HG02623 (cell line): ENCODE measurements around the gene MAGI1.

Experiments used
- ATAC-seq: cut with Tn5 transposase; IDR thresholded peaks from one replicate; pipeline ENCODE4 v1.9.1; 2021; ENCODE audit warnings: moderate library complexity; ENCODE audit not compliant: unreplicated experiment

Gene MAGI1

DNA sequence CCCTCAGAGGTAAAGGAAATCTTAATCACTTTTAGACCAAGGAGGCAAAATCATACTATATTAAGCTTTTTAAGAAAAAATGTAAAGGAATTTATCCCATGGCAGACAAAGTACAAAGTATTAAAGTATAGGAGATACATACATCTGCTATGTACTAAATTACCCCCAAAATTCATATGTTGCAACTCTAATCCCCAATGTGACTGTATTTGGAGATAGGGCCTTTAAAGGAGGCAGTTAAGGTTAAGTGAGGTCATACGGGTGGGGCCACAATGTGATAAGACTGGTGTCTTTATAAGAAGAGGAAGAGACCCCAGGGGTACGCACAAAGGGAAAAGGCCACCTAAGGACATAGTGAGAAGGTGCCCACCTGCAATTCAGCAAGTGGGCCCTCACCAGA lies 693.9 kb downstream of the MAGI1 start:
- ATAC-seq: no peak

DNA sequence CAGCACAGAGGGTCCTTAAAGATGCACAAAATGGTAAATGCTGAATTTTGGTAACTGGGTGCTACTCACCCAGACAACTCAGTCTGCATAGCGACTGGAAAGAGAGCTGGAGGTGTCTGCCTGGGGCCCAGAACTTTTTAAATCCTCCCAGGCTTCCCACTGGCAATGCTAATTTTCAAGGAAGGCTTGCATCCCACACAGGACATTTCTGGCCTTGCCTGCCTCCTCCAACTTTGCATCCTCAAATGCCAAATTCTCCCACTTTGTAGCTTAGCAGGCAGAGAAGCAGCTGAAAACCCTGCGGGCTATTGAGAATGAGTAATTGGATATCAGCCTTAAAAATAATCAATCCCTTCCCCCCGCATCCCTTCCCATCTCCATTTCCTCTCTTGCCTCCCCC lies 694.3 kb downstream of the MAGI1 start:
- no peak for ATAC-seq

DNA sequence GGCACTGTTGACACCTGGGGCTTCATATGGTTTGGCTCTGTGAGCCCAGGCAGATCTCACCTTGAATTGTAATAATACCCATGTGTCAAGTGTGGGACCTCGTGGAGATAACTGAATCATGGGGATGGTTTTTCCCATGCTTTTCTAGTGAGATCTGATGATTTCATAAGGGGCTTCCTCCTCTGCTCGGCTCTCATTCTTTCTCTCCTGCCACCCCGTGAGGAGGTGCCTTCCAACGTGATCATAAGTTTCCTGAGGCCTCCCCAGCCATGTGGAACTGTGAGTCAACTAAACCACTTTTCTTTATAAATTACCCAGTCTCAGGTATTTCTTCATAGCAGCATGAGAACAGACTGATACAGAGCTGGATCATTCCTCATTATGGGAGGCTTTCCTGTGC lies 695.0 kb downstream of the MAGI1 start:
- no peak for ATAC-seq

DNA sequence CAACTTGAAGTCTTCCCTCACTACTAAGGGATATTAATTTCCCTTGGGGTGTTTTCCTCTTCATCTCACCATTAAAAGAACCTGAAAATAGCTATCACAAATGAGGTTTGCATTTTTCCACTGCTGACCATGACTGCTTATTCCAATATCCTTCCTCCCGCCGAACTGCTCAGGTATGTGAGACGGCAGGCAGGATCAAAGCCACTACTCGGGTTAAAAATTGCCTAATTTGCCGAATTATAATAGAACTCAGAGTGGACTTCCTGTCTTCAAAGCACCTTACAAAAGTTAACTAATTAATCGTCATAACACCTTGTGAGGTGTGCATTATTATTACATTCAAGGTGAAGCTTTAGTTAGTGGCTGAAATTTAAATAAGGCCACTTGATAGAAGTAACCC lies 695.7 kb downstream of the MAGI1 start:
- no peak for ATAC-seq

DNA sequence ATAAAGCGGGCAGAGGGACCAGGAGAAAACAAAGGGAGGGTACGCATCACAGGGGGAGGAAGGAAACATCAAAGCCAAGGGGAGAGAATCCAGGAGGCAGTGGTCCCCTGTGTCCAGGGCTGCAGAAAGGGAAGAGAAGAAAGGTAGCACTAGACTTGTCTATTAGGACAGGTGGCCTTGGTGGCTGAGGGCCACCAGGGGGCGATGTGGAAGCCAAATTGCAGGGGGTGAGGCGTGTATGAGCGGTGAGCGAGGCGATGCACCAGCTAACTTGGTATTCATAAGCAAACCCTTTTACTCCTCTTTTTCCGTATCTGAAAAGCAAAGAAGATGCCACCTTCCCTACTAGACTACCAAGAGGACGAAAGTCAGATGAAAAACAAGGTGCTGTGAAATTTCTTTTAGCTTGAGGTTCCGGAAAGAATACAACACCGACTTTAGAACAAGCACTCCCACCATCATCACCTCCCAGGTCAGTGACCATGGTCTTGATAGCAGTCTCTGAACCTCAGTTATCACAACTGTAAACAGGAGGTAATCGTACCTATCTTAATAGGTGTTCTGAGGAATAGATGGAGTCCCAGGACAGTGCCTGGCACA lies 696.5 kb downstream of the MAGI1 start:
- ATAC-seq: no peak

DNA sequence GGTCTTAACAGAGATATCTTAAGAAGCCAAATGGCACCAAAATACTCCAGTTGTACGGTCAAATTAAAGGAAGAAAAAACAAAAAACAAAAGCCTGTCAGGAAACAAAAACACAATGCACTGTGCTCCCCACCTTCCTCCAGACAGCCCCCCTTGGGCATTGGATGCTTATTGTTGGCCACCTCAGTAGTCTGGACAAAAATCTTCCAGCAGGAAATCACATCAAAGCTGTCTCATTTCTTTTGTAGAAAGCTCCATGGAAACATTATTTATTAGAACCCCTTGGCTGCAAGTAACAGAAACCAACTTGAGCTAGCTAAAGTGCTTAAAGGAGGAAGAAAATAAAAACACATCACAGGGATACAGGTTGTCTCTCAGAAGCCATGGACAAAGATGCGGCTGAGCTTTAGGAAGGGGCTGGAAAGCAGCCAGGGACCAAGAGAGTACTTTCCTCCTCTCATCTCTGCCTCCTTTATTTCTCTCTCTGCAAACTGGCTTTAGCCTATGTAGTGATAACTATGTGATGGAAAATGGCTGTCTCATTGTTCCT lies 699.5 kb downstream of the MAGI1 start:
- no peak for ATAC-seq

DNA sequence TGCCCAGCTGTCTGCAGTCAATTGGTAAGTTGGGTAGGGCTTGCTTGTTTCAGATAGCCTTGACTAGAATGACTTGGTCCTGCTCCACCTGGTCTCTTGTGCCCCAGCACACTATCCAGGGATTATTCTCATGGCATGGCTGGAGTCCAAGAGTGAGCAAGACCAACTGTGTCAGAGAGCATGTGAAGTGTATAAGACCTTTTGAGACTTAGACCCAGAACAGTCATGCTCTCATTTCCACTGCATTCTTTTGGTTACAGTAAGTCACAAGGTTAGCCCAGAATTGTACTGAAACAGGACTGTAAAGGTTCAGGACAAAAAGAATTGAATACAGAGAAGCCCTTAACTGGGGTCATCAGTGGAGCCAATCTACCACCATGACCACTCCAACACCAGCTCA lies 700.1 kb downstream of the MAGI1 start:
- no peak for ATAC-seq

DNA sequence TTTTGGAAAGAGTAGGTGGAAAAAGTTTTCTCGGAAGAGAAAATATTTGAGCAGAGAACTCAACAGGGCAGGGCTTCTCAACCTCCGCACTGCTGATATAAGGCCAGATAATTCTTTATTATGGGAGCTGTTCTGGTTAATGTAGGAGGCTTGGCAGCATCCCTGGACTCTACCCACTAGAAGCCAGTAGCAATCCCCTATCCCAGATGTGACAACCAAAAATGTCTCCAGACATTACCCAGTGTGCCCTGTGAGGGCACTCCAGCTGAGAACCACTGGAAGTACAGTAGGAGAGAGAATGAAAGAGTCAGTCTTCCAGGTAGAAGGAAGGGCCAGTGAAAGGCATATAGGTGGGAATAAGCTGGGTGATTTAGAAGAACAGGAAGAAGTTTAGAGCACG lies 703.1 kb downstream of the MAGI1 start:
- no peak for ATAC-seq

DNA sequence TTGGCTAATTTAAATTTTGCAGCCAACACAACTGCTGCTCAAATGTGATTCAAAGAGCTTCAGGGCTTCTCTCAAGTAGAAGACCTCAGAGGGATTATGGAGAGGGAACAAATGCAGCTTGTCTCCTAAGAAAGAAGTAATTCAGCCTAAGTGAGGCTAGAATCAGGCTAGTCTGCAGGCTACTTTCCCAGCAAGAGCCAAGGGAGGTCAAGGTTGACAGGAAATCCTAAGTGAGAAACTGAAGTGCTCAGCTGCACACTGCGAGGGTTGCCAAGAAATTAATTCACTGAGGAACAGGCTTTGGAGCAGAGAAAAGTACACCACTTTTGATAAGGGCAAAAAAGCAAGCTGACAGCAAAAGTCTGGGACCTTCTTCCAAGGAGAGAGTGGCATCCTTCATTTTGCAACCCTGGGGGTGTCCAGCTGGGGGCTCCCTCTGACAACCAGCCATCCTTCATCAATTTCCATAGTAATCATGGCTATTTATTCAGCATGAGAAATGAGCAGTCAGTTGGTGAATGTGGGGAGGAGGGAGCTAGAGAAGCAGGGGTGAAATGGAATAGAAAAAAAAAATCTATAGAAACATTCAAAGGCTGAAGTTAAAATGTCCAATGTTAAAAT lies 704.6 kb downstream of the MAGI1 start:
- ATAC-seq: no peak

DNA sequence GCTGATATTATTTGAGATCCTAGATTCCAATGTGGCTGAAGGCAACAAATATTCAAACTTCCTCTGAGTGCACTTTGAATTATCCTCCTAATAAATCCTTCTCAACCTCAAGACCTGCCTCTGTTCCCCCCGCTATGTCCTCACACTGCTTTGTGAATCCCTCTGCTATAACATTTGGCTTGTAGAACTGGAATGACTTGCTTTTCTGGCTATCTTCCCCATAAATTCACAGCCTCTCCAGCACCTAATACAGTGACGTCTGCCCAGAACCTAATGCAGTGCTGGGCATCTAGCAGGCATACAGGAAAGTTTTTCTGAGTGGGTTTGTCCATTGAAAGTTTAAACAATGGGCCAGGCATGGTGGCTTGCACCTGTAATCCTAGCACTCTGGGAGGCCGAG lies 707.0 kb downstream of the MAGI1 start:
- no peak for ATAC-seq

DNA sequence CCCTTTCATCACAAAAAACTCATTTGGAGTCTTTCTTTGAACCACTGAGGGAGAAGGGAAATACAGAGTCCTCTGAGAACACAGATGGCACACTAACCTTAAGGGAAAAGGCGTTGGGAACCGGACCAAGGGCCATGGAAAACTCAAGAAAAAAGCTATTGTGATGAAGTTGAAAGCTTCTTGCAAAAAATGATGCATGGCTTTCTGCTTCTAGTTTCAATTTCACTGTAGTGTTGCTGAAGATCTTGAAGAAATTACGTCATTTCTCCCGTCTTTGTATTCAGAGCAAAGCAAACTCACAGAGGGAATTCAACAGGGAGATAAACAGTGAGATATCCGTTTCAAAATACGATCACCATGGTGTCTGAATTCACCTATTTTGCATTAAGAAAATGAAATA lies 708.6 kb downstream of the MAGI1 start:
- no peak for ATAC-seq

DNA sequence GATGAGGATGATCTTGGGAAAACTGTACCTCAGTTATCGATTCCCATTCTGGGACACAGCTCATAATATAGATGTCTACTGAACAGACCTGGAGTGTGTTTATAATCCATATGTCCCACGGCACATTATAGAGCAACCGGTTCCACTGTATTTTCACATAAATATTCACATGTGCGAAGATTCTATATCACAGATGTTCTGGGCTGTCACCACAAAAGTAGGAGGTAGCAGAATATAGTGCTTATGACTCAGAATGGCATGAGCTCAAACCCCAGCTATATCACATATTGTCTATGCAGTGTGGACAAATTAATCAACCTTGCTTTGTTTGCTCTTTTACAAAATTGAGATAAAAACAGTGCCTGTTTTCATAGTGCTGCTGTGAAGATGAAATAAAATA lies 710.6 kb downstream of the MAGI1 start:
- ATAC-seq: no peak

DNA sequence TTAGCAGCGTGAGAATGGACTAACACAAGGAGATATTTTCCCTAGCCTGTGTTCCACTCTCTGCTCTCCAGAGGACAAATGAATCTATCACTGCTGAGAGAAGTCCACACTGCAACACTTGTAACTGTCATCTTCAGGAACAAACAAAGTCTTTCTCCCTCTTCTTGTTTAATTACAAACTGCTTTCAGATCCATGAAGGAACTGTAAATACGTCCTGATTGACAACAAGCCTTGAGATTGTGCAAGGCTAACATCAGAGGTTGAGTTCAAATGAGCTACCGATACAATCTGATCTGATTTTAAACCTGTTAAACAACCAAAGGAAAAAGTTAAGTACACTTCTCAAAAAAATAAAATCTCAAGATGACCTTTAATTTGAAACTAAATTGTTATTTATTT lies 712.1 kb downstream of the MAGI1 start:
- no peak for ATAC-seq

DNA sequence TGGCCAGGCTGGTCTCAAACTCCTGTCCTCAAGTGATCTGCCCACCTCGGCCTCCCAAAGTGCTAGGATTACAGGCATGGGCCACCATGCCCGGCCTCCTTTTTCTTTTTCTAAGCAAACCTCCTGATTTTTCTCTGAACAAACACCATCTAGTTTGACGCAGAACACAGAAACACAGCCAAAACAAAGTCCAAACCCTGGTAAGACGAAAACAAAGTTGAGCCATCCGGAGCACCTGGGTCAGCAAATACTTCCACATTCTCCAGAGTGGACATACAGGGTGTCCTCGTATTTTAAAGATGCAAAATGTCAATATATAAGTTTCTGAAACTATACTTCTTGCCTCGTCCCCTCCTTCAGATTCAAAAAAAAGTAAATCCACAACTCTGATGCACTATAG lies 715.8 kb downstream of the MAGI1 start:
- ATAC-seq: no peak

DNA sequence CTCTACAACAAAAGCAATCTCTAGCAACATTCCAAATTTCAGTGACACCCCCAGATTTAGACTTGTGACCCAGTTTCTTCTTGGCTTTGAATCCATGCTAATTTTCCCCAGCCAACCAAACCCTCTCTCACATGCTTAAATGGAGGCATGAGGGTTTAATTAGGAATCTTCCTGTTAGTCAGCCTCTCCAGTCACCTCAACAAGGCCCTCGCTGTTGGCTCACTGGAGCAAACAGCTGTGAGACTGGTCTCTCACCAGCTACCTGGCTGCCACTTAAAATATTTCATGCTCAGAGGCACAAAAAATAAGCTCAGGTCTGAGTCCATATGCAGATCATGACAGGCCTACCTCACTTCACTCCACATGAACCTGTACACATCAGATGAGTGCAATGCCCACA lies 720.5 kb downstream of the MAGI1 start:
- ATAC-seq: no peak

DNA sequence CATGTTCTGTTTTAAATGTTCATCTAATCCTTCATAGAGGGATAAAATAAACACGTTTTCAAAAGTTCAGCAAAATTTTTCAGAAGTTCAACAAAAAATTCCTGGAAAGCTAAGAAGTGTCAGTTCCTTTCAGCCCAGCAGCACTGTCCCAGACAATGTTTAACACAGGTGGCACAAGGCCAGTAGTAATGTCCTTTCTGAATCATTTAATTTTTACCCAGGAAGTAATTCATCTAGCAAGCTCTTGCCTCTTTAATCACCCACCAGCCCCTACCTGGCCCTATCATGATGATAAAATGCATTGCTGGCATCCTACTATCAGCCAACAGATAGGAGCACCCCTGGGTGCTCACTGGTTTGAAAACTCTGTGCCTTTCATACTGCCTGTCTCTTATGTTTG lies 723.8 kb downstream of the MAGI1 start:
- no peak for ATAC-seq

DNA sequence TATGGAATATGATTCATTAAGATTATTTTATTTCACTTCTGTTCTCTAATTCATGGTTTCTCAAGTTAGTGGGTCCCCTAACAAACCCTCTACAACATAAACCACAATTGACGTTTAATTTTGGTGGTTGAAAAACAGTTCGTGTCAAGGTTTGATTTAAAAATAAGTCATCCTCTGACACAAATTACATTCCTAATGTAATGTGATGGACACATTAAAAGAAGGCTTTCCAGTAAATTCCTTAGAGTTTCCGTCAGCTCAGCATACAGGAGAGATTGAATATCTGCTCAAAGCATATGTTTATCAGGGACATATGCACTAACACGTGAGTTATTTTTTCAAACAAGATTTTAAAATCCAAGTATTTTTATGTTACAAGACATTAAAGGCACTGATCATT lies 724.4 kb downstream of the MAGI1 start:
- ATAC-seq: no peak

DNA sequence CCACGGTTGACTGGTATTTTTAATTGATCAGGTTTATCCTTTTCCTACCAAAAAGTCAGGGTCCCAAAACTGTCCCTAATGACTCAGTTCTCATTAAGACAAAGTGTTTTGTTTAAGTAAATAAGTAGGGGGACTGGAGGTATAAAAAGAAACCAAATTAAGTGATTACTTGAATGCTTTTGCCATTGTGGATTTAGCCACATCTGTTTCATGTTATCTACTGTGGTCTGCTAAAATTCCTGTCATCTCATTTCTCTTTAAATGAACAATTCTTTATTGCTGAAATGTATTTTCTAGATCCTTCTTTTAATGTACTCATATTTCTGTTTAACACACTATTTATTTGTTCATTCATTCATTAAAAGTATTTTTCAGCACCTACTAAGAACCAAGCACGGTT lies 725.1 kb downstream of the MAGI1 start:
- no peak for ATAC-seq

DNA sequence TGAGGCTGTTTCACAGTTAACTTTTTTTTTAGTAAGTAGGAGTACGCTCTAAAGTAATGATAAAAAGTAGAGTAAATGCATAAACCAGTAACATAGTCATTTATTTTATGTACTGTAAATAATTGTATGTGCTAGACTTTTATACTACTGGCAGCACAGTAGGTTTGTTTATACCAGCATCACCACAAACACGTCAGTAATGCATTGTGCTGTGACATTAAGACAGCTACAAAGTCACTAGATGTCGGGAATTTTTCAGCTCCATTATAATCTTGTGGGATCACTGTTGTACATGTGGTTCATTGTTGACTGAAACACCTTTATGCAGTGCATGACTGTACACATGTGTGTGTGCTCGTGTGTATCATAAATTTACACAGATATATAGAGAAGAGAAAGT lies 732.9 kb downstream of the MAGI1 start:
- ATAC-seq: no peak
